Fibroblast of lung (primary cell): ENCODE measurements around the gene ANKMY1. TPM values are rescaled to one million over a fixed set of nuclear protein-coding genes. Genes with fewer than 3 reads are reported as not detected.

ENCODE experiments used
- DNase-seq, 2 donors: peaks; one replicate each; pipeline versions ENCODE4 v3.0.0 to v3.0.0-alpha.2; 2010; ENCODE audit warnings: low read depth in 2 of 2
- H2AFZ ChIP-seq: 2 replicates; pipeline ENCODE4 v1.5.1; 2012; ENCODE audit warnings: low read length, control low read depth, inconsistent platforms
- H3K27ac ChIP-seq: 2 replicates; pipeline ENCODE4 v1.5.1; 2011; ENCODE audit warnings: low read length, control low read depth; ENCODE audit not compliant: insufficient read depth
- H3K27me3 ChIP-seq: 2 replicates; pipeline ENCODE4 v1.5.1; 2011; ENCODE audit warnings: mild to moderate bottlenecking, low read length; ENCODE audit not compliant: control insufficient read depth, insufficient read depth
- H3K36me3 ChIP-seq: 2 replicates; pipeline ENCODE4 v1.5.1; 2011; ENCODE audit warnings: low read length; ENCODE audit not compliant: control insufficient read depth, insufficient read depth
- H3K4me1 ChIP-seq: 2 replicates; pipeline ENCODE4 v1.5.1; 2011; ENCODE audit warnings: low read length; ENCODE audit not compliant: control insufficient read depth, insufficient read depth; ENCODE audit errors: extremely low read depth
- H3K4me2 ChIP-seq: 2 replicates; pipeline ENCODE4 v1.5.1; 2011; ENCODE audit warnings: low read length, control low read depth; ENCODE audit not compliant: insufficient read depth; ENCODE audit errors: extremely low read depth
- H3K4me3 ChIP-seq, 4 experiments: fragments of 200-600 bp in 1 of 4; sonication (generic) in 1 of 4; replicated peaks in 1 of 4; 2 replicates each; pipeline ENCODE4 v1.5.1; 2011 to 2016; ENCODE audit warnings: low read length in 4 of 4, low read depth in 3 of 4, mild to moderate bottlenecking in 3 of 4, control low read depth in 2 of 4, inconsistent platforms in 1 of 4, mixed read lengths in 1 of 4; ENCODE audit not compliant: insufficient read depth in 1 of 4; ENCODE audit errors: control extremely low read depth in 1 of 4
- H3K79me2 ChIP-seq: 2 replicates; pipeline ENCODE4 v1.5.1; 2012; ENCODE audit warnings: mild to moderate bottlenecking, low read length, inconsistent platforms; ENCODE audit not compliant: control insufficient read depth, insufficient read depth
- H3K9ac ChIP-seq: 2 replicates; pipeline ENCODE4 v1.5.1; 2011; ENCODE audit warnings: mild to moderate bottlenecking, low read length, control low read depth; ENCODE audit not compliant: insufficient read depth
- H3K9me3 ChIP-seq: 2 replicates; pipeline ENCODE4 v1.5.1; 2012; ENCODE audit warnings: low read depth, low read length; ENCODE audit not compliant: control insufficient read depth, insufficient read depth
- H4K20me1 ChIP-seq: 2 replicates; pipeline ENCODE4 v1.5.1; 2011; ENCODE audit warnings: low read length; ENCODE audit not compliant: control insufficient read depth, insufficient read depth; ENCODE audit errors: extremely low read depth
- EZH2 ChIP-seq: IDR thresholded peaks from 2 replicates; pipeline ENCODE4 v1.5.1; 2012; ENCODE audit warnings: low read length, control low read depth, mild to moderate bottlenecking; ENCODE audit errors: missing control alignments
- polyA plus RNA-seq, 2 donors: library from polyadenylated mRNA; depleted of rRNA in 1 of 2; stranded (reverse) in 1 of 2; unstranded in 1 of 2; fragments of >200 nt; gene quantifications; 2 replicates each; pipeline ENCODE4 v1.2.1, GENCODE V29; 2011 to 2012; ENCODE audit warnings: missing spikeins in 1 of 2
- total RNA-seq: library from RNA; depleted of rRNA; stranded (reverse); fragments of >200 nt; gene quantifications from 2 replicates; pipeline ENCODE4 v1.2.1, GENCODE V29; 2014
- TF ChIP-seq, protein P1 (sequence below), 2 donors: IDR thresholded peaks in 1 of 2; conservative IDR thresholded peaks in 1 of 2; 1 replicate in 1 of 2; 2 replicates in 1 of 2; pipeline ENCODE4 v1.5.1; 2011 to 2012; ENCODE audit warnings: low read length in 2 of 2, control low read depth in 1 of 2, inconsistent platforms in 1 of 2, low read depth in 1 of 2, mild to moderate bottlenecking in 1 of 2

Gene ANKMY1
- total and polyA plus RNA-seq, 2 donors (not counting 1 experiment from before 2014, with no cell fraction given), result 2.8 to 7.4 TPM

DNA sequence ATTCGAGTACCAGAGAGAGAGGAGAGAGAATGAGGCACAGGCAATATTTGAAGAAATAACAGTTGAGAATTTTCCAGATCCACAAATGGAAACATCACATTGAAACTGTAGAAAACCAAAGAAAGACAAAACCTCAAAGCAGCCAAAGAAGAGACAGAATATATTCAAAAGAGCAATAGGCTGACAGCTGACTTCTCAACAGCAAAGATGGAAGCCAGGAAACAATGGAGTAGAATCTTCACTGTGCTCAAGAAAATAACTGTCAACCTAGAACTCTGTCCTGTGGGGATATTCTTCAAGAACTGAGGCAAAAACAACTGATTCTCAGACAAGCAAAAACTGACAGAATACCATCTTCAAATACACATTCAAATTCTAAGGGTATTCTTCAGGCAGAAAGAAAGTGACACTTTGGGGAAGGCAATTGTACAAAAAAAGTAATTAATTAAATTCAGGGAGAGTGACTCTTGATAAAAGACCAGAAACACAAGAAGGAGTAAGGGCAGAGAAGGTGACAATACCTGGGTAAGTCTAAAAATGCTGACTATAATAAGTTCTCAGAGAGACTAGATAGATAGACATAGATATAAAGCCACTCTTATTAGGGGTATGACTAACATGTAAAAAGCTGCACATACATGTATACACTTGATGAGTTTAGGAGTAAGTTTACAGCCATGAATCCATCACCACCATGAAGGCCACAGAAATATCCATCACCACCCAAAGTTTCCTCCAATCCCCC is 25.6 kb downstream of the ANKMY1 start:
- Histone ChIP-seq H3K4me3 (no peak overlapping the region), H3K79me2 (no peaks in the 10 kb centered on the region), H3K9ac (no peak overlapping the region), H4K20me1 (no peaks in the 10 kb centered on the region), H3K27me3 (no peaks in the 10 kb centered on the region), H3K36me3 (no peaks in the 10 kb centered on the region), H2AFZ (no peak overlapping the region), H3K27ac (no peak overlapping the region), H3K9me3 (no peaks in the 10 kb centered on the region), H3K4me1 (no peaks in the 10 kb centered on the region), H3K4me2 (no peak overlapping the region)
- TF ChIP-seq, protein P1, sequence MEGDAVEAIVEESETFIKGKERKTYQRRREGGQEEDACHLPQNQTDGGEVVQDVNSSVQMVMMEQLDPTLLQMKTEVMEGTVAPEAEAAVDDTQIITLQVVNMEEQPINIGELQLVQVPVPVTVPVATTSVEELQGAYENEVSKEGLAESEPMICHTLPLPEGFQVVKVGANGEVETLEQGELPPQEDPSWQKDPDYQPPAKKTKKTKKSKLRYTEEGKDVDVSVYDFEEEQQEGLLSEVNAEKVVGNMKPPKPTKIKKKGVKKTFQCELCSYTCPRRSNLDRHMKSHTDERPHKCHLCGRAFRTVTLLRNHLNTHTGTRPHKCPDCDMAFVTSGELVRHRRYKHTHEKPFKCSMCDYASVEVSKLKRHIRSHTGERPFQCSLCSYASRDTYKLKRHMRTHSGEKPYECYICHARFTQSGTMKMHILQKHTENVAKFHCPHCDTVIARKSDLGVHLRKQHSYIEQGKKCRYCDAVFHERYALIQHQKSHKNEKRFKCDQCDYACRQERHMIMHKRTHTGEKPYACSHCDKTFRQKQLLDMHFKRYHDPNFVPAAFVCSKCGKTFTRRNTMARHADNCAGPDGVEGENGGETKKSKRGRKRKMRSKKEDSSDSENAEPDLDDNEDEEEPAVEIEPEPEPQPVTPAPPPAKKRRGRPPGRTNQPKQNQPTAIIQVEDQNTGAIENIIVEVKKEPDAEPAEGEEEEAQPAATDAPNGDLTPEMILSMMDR (conservative IDR thresholded peaks at IDR 0.05 in 1 of 2, IDR thresholded peaks at IDR 0.05 in 1 of 2; ENCODE audit: low read depth in 1 of 2, low read length in 2 of 2), result no peak
- TF ChIP-seq EZH2, result no peak
- no peak for DNase-seq

DNA sequence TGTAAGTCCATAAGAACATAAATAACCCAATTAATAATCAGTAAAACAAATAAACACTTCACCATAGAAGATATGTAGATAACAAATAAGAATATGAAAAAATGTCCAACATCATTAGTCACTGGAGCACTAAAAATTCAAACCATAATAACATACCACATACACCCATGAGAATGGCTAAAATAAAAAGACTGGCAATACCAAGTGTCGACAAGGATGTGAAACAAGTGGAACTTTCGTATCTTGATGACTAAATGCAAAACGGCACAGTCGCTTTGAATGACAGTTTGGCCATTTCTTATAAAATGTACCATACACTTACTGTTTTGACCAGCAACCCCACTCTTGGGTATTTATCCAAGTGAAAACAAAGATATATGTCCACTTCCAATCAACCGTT is 26.8 kb downstream of the ANKMY1 start:
- Histone ChIP-seq H3K4me2 (no peak overlapping the region), H2AFZ (no peak overlapping the region), H3K4me1 (no peaks in the 10 kb centered on the region), H3K9me3 (no peaks in the 10 kb centered on the region), H3K79me2 (no peaks in the 10 kb centered on the region), H3K36me3 (no peaks in the 10 kb centered on the region), H3K9ac (no peak overlapping the region), H3K4me3 (no peak overlapping the region), H3K27me3 (no peaks in the 10 kb centered on the region), H4K20me1 (no peaks in the 10 kb centered on the region), H3K27ac (no peak overlapping the region)
- no peak for TF ChIP-seq EZH2
- TF ChIP-seq, protein P1 (conservative IDR thresholded peaks at IDR 0.05 in 1 of 2, IDR thresholded peaks at IDR 0.05 in 1 of 2; ENCODE audit: low read depth in 1 of 2, low read length in 2 of 2), result no peak
- DNase-seq, result no peak

DNA sequence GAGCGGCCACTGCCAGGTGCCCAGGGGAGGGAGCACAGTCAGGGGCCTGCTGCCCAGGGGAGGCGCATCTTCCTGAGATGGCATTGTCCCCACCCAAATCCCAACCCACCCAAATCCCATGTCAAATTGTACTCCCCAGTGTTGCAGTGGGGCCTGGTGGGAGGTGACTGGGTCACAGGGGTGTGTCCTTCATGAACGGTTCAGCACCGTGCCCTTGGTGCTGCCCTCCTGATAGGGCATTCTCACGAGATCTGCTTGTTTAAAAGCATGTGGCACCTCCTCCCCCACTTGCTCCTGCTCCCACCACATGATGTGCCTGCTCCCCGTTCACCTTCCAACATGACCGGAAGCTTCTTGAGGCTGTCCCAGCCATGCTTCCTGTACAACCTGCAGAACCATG is 27.6 kb downstream of the ANKMY1 start:
- Histone ChIP-seq H3K4me2 (no peak overlapping the region), H3K4me3 (no peak overlapping the region), H4K20me1 (no peaks in the 10 kb centered on the region), H2AFZ (no peak overlapping the region), H3K27ac (no peak overlapping the region), H3K36me3 (no peaks in the 10 kb centered on the region), H3K27me3 (no peaks in the 10 kb centered on the region), H3K79me2 (no peaks in the 10 kb centered on the region), H3K9me3 (no peaks in the 10 kb centered on the region), H3K9ac (no peak overlapping the region), H3K4me1 (no peaks in the 10 kb centered on the region)
- DNase-seq, result no peak
- TF ChIP-seq, protein P1 (conservative IDR thresholded peaks at IDR 0.05 in 1 of 2, IDR thresholded peaks at IDR 0.05 in 1 of 2; ENCODE audit: low read depth in 1 of 2, low read length in 2 of 2), result no peak
- TF ChIP-seq EZH2, result no peak
